GM12865 (cell line): ENCODE data around the gene FIGN.

Experiments used
- DNase-seq: peaks from one replicate; pipeline ENCODE4 v3.0.0; 2010; ENCODE audit warnings: low read depth
- H3K4me3 ChIP-seq: 2 replicates; pipeline ENCODE4 v1.5.1; 2011; ENCODE audit warnings: mild to moderate bottlenecking, low read depth, low read length, control low read depth
- TF ChIP-seq, protein P1 (sequence below): IDR thresholded peaks from 2 replicates; pipeline ENCODE4 v1.5.1; 2011; ENCODE audit warnings: low read length, control low read depth, low read depth, inconsistent platforms; ENCODE audit not compliant: insufficient read depth; ENCODE audit errors: missing control alignments

Gene FIGN

DNA sequence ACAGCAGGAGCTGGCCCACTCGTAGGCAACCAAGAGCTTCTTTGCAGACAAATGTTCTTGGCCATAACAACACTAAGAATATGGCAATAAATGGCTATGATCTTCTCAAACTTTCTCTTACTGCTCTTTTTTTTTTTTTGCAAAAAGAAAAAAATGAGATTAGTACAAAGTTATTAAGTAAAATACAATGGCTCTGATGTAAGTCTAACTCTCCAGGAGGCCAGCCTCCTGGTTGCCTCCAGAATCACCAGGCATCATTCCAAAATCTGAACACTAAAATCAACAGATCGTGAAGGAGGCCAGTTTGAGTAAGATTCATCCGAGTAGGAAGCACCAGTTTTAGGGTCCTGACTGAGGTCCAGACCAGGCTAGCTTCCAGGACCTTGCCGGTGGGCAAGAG, 20.8 kb upstream of the FIGN start:
- H3K4me3 ChIP-seq, result no peak overlapping the region
- TF ChIP-seq, protein P1, sequence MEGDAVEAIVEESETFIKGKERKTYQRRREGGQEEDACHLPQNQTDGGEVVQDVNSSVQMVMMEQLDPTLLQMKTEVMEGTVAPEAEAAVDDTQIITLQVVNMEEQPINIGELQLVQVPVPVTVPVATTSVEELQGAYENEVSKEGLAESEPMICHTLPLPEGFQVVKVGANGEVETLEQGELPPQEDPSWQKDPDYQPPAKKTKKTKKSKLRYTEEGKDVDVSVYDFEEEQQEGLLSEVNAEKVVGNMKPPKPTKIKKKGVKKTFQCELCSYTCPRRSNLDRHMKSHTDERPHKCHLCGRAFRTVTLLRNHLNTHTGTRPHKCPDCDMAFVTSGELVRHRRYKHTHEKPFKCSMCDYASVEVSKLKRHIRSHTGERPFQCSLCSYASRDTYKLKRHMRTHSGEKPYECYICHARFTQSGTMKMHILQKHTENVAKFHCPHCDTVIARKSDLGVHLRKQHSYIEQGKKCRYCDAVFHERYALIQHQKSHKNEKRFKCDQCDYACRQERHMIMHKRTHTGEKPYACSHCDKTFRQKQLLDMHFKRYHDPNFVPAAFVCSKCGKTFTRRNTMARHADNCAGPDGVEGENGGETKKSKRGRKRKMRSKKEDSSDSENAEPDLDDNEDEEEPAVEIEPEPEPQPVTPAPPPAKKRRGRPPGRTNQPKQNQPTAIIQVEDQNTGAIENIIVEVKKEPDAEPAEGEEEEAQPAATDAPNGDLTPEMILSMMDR, result no peak
- DNase-seq, result no peak

- TF ChIP-seq, protein P1, result no peak
These were observed 19.6 kb upstream of the FIGN start for GRCh38 chr2:163755366-163755765.

GRCh38 chr2:163753726-163754125, 17.9 kb upstream of the FIGN start:
- no peak for DNase-seq
- TF ChIP-seq, protein P1, result no peak
- no peak overlapping the region for H3K4me3 ChIP-seq

More at GRCh38 chr2:163755366-163755765, 19.6 kb upstream of the FIGN start:
- DNase-seq, result no peak
- H3K4me3 ChIP-seq, result no peak overlapping the region

DNA sequence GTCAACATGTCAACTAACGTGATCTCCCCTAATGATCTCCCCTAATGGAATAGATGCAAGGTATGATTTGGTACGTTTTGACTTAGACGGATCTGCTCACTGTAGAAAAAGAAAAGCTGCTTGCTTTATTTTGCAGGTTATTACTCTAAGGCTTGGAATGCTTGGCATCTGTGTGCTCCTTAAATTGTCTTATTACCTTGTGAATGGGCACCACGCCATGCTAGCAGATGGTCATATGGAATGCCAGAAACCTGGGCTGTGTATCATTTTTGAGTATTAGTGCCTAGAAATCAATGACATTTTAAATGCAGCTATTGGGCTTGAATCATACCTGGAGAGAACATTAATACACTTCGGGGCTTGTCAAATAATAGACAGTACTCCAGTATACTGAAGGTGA, 16.5 kb upstream of the FIGN start:
- DNase-seq, result no peak

GRCh38 chr2:163751696-163752095, 15.9 kb upstream of the FIGN start:
- no peak for DNase-seq
- H3K4me3 ChIP-seq, result no peak overlapping the region
- TF ChIP-seq, protein P1, result no peak

More for the DNA sequence above, 16.5 kb upstream of the FIGN start:
- TF ChIP-seq, protein P1, result no peak
- H3K4me3 ChIP-seq, result no peak overlapping the region

DNA sequence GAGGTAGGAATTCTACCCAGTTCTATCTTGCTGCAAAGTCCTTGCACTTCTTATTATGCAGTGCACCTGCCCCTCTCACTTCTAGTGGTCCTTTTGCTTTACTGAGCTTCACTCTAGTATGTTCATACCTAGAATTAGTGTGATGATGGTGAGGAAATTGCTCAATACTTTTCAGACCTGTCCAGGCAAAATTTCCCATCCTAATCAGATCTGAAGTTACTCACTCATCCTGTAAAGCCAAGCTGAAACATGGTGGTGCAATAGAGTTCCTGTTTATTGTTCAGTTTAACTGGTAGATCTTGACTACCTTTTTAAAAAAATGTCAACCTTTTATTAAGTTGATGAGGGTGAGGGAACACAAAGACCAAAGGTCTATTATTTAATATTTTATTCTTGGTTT, 12.6 kb upstream of the FIGN start:
- no peak overlapping the region for H3K4me3 ChIP-seq
- no peak for DNase-seq
- TF ChIP-seq, protein P1, result no peak

GRCh38 chr2:163741435-163741834, 5.6 kb upstream of the FIGN start:
- H3K4me3 ChIP-seq, result no peak overlapping the region
- TF ChIP-seq, protein P1, result no peak
- DNase-seq, result no peak
